B cell (primary cell): Measurements from ENCODE around the gene HDAC11. TPM values are rescaled to one million over a fixed set of nuclear protein-coding genes. Genes with fewer than 3 reads are reported as not detected.
A peak's percentile ranks its signal among the peaks of the same experiment; 100 is the strongest.

ENCODE experiments used
- ATAC-seq: fragments of 200-7000 bp; cut with Tn5 transposase; one replicate; pipeline ENCODE4 v1.10.0; 2021; ENCODE audit warnings: low read depth, mild to moderate bottlenecking, moderate number of reproducible peaks, moderate library complexity
- CTCF ChIA-PET: fragments of 350-600 bp; sonication (Branson Sonifier 250); formaldehyde crosslinking; loops from one replicate; lab custom pipeline; 2021; ENCODE audit warnings: antibody characterized with exemption, inconsistent platforms; lab: Charles Lee
- POLR2A ChIA-PET: fragments of 350-600 bp; sonication (Branson Sonifier 250); formaldehyde crosslinking; loops from one replicate; lab custom pipeline; 2021; ENCODE audit warnings: antibody characterized with exemption; lab: Charles Lee
- DNase-seq: peaks from one replicate; pipeline ENCODE4 v3.0.0; 2013
- H2AFZ ChIP-seq: 2 replicates; pipeline ENCODE4 v1.6.1; 2012; ENCODE audit warnings: mild to moderate bottlenecking, low read depth, low read length; ENCODE audit not compliant: insufficient read depth, poor library complexity, severe bottlenecking
- H3K27ac ChIP-seq, 2 donors: 1 replicate in 1 of 2; 2 replicates in 1 of 2; pipeline ENCODE4 v1.5.1; 2012 to 2013; ENCODE audit warnings: low read length in 2 of 2, mild to moderate bottlenecking in 2 of 2, moderate library complexity in 1 of 2
- H3K27me3 ChIP-seq, 4 experiments: fragments of 200-600 bp in 1 of 4; sonication (generic) in 1 of 4; replicated peaks in 1 of 4; 1 replicate in 2 of 4; 2 replicates in 2 of 4; pipeline versions ENCODE4 v1.6.1 to v1.7.0; 2013 to 2016; ENCODE audit warnings: low read length in 3 of 4, mild to moderate bottlenecking in 2 of 4, mixed read lengths in 1 of 4, moderate library complexity in 1 of 4; ENCODE audit not compliant: insufficient read depth in 4 of 4, control insufficient read depth in 3 of 4; ENCODE audit errors: control extremely low read depth in 1 of 4
- H3K36me3 ChIP-seq, 2 experiments: replicated peaks in 1 of 2; 1 replicate in 1 of 2; 2 replicates in 1 of 2; pipeline versions ENCODE4 v1.6.1 to v1.7.1; 2013; ENCODE audit warnings: low read length in 1 of 2; ENCODE audit not compliant: insufficient read depth in 2 of 2, control insufficient read depth in 1 of 2; ENCODE audit errors: control extremely low read depth in 1 of 2, extremely low read depth in 1 of 2
- H3K4me1 ChIP-seq, 2 donors: fragments of 200-600 bp in 1 of 2; sonication (generic) in 1 of 2; 1 replicate in 1 of 2; 2 replicates in 1 of 2; pipeline versions ENCODE4 v1.5.1 to v1.6.1; 2013 to 2017; ENCODE audit warnings: low read length in 2 of 2; ENCODE audit not compliant: control insufficient read depth in 2 of 2, insufficient read depth in 2 of 2
- H3K4me2 ChIP-seq: replicated peaks from 2 replicates; pipeline ENCODE3; 2012; ENCODE audit warnings: mild to moderate bottlenecking, low read depth, low read length; ENCODE audit not compliant: poor library complexity, severe bottlenecking
- H3K4me3 ChIP-seq, 5 experiments: fragments of 200-600 bp in 1 of 5; sonication (generic) in 1 of 5; 1 replicate in 3 of 5; 2 replicates in 2 of 5; pipeline versions ENCODE4 v1.5.1 to v1.7.0; 2011 to 2016; ENCODE audit warnings: low read length in 4 of 5, mild to moderate bottlenecking in 4 of 5, low read depth in 2 of 5, control low read depth in 1 of 5, moderate library complexity in 1 of 5; ENCODE audit not compliant: insufficient read depth in 1 of 5; ENCODE audit errors: control extremely low read depth in 1 of 5, extremely low read depth in 1 of 5
- H3K79me2 ChIP-seq: fragments of 200-600 bp; sonication (generic); one replicate; pipeline ENCODE4 v1.6.0; 2016; ENCODE audit warnings: low read length; ENCODE audit not compliant: control insufficient read depth, insufficient read depth
- H3K9ac ChIP-seq: fragments of 200-600 bp; sonication (generic); 2 replicates; pipeline ENCODE4 v1.6.1; 2017; ENCODE audit warnings: mild to moderate bottlenecking, low read length, moderate library complexity
- H3K9me3 ChIP-seq, 3 donors: one replicate each; pipeline versions ENCODE4 v1.6.1 to v1.7.1; 2013; ENCODE audit warnings: low read length in 2 of 3; ENCODE audit not compliant: control insufficient read depth in 2 of 3, insufficient read depth in 1 of 3; ENCODE audit errors: control extremely low read depth in 1 of 3
- H4K20me1 ChIP-seq: 2 replicates; pipeline ENCODE4 v1.6.0; 2012; ENCODE audit warnings: mild to moderate bottlenecking, low read length; ENCODE audit not compliant: insufficient read depth, control insufficient read depth, poor library complexity, severe bottlenecking
- H3K27ac Mint-ChIP-seq: one replicate; pipeline ENCODE4 v1.8.0; 2021; ENCODE audit warnings: mixed read lengths
- H3K27me3 Mint-ChIP-seq: one replicate; pipeline ENCODE4 v1.8.0; 2021; ENCODE audit warnings: mixed read lengths
- H3K4me1 Mint-ChIP-seq: one replicate; pipeline ENCODE4 v1.8.0; 2021; ENCODE audit warnings: mixed read lengths
- H3K4me3 Mint-ChIP-seq: one replicate; pipeline ENCODE4 v1.8.0; 2021; ENCODE audit warnings: mixed read lengths
- H3K9me3 Mint-ChIP-seq: one replicate; pipeline ENCODE4 v1.8.0; 2022; ENCODE audit warnings: mixed read lengths; ENCODE audit not compliant: insufficient read depth
- EZH2 ChIP-seq: IDR thresholded peaks from 2 replicates; pipeline ENCODE4 v1.6.1; 2012; ENCODE audit warnings: borderline replicate concordance, low read depth, mild to moderate bottlenecking, moderate library complexity, low read length; ENCODE audit not compliant: insufficient read depth, poor library complexity, severe bottlenecking
- WGBS: methylation state at CpG from one replicate; pipeline ENCODE4 v1.1.5; 2013; ENCODE audit warnings: missing lambda C conversion rate; ENCODE audit not compliant: insufficient coverage; 5-methylcytosine and 5-hydroxymethylcytosine counted together
- intact Hi-C: fragments of 100-400 bp; cut with micrococcal nuclease; formaldehyde crosslinking; loops from one replicate; pipeline ENCODE4 v1.10.0; 2022
- polyA plus RNA-seq: library from polyadenylated mRNA; depleted of rRNA; stranded (reverse); fragments of >200 nt; gene quantifications from 2 replicates; pipeline ENCODE4 v1.2.3, GENCODE V29; 2012
- total RNA-seq, 2 donors: library from RNA; stranded (reverse); fragments of 120-200 nt in 1 of 2; gene quantifications; 1 replicate in 1 of 2; 2 replicates in 1 of 2; pipeline versions ENCODE4 v1.2.3 to v1.2.4, GENCODE V29; 2013 to 2022
- TF ChIP-seq, protein P1 (sequence below): fragments of 200-600 bp; IDR thresholded peaks from one replicate; pipeline ENCODE4 v1.8.0; 2022; ENCODE audit warnings: antibody characterized with exemption, mild to moderate bottlenecking

HDAC11 gene
- total and polyA plus RNA-seq, 2 donors (not counting 1 experiment from before 2014, with no cell fraction given), result 0.76 to 5.5 TPM

DNA sequence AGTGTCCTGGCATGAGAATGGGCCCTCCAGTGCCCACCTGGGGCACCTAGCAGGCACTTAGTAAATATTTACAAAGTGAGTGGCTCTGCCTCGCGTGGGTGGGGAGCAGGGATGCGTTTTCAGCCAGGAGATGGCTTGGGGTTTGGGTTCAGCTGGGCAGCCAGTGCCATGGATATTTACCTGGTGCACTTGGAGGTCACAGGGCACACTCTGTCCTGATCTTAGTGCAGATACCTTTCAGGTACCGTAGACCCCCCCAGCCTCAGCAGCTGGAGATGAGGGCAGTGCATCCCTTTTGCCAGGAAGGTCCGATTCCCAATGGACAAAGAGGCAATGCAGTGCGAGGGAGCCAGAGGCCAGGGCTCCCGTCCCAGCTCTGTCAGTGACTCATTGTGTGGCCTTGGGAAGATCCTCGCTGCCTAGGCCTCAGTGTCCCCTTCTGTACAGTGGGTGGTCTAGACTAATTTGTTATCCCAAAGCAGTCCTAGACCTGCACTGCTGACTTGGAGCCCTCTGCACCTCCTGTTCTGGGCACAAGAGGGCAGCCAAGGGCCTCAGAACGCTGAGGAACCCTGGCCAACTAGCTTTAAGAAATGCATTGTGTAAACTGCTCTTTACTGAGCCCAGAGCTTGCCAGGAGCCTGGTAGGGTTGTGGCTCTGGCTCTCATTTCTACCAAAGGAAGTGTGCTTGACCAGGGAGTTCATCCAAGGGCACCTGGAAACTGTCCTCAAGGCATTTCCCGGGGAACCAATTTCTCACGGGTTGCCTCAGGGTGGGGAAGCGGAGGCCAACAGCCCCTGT, 16.0 kb downstream of the HDAC11 start:
- Histone ChIP-seq H3K4me2 (no peak overlapping the region), H3K36me3 (no peaks in the 10 kb centered on the region), H3K9me3 (no peaks in the 10 kb centered on the region), H3K4me1 (no peaks in the 10 kb centered on the region), H3K27me3 (no peaks in the 10 kb centered on the region), H3K9ac (no peak overlapping the region), H3K79me2 (no peaks in the 10 kb centered on the region), H2AFZ (no peak overlapping the region), H3K4me3 (no peak overlapping the region), H3K27ac (no peak overlapping the region), H4K20me1 (no peaks in the 10 kb centered on the region)
- intact Hi-C loops, result no loop called here
- no peak overlapping the region for H3K27ac Mint-ChIP-seq
- TF ChIP-seq, protein P1, sequence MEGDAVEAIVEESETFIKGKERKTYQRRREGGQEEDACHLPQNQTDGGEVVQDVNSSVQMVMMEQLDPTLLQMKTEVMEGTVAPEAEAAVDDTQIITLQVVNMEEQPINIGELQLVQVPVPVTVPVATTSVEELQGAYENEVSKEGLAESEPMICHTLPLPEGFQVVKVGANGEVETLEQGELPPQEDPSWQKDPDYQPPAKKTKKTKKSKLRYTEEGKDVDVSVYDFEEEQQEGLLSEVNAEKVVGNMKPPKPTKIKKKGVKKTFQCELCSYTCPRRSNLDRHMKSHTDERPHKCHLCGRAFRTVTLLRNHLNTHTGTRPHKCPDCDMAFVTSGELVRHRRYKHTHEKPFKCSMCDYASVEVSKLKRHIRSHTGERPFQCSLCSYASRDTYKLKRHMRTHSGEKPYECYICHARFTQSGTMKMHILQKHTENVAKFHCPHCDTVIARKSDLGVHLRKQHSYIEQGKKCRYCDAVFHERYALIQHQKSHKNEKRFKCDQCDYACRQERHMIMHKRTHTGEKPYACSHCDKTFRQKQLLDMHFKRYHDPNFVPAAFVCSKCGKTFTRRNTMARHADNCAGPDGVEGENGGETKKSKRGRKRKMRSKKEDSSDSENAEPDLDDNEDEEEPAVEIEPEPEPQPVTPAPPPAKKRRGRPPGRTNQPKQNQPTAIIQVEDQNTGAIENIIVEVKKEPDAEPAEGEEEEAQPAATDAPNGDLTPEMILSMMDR, result peak; percentile 88
- no peak for TF ChIP-seq EZH2
- no peaks in the 10 kb centered on the region for H3K4me1 Mint-ChIP-seq
- DNase-seq (peak; percentile 75), ATAC-seq (peak; percentile 86)
- WGBS, result 56% methylated on average over 11 of the region's 12 CpGs
- peaks cover 3% of the 10 kb centered on the region for H3K27me3 Mint-ChIP-seq
- POLR2A ChIA-PET, result interaction anchor here (0.6 to 0.9 kb wide), 2 partner anchors 16 to 152 kb away, joined by 4 to 10 read pairs; partner anchors contain the start of gene HDAC11
- CTCF ChIA-PET, result interaction anchor here (0.6 to 8.4 kb wide), 15 partner anchors 14 to 593 kb away, joined by 3 to 286 read pairs (median 3); partner anchors contain the start of gene HDAC11
- H3K4me3 Mint-ChIP-seq, result no peak overlapping the region
- no peaks in the 10 kb centered on the region for H3K9me3 Mint-ChIP-seq

GRCh38 chr3:13496879-13497278, 16.8 kb downstream of the HDAC11 start:
- 97% methylated on average over 4 of the region's 6 CpGs for WGBS

More at GRCh38 chr3:13496879-13497278, 16.8 kb downstream of the HDAC11 start:
- intact Hi-C loops, result no loop called here
- Histone ChIP-seq H2AFZ (no peak overlapping the region), H4K20me1 (no peaks in the 10 kb centered on the region), H3K27me3 (no peaks in the 10 kb centered on the region), H3K79me2 (no peaks in the 10 kb centered on the region), H3K4me3 (no peak overlapping the region), H3K36me3 (no peaks in the 10 kb centered on the region), H3K9ac (no peak overlapping the region), H3K9me3 (no peaks in the 10 kb centered on the region), H3K27ac (no peak overlapping the region), H3K4me1 (no peaks in the 10 kb centered on the region), H3K4me2 (no peak overlapping the region)
- no peak overlapping the region for H3K4me3 Mint-ChIP-seq
- no peaks in the 10 kb centered on the region for H3K9me3 Mint-ChIP-seq
- TF ChIP-seq, protein P1, result no peak
- TF ChIP-seq EZH2, result no peak
- no peaks in the 10 kb centered on the region for H3K4me1 Mint-ChIP-seq
- no peak for ATAC-seq
- ChIA-PET POLR2A (interaction anchor here (0.6 to 0.9 kb wide), 3 partner anchors 17 to 151 kb away, joined by 4 to 10 read pairs (median 4); partner anchors contain the start of gene HDAC11), CTCF (interaction anchor here (0.6 to 8.4 kb wide), 13 partner anchors 15 to 594 kb away, joined by 3 to 286 read pairs (median 3); partner anchors contain the start of gene HDAC11)
- H3K27ac Mint-ChIP-seq, result no peak overlapping the region
- H3K27me3 Mint-ChIP-seq, result peaks cover 3% of the 10 kb centered on the region
- no peak for DNase-seq
